Midbrain (tissue), 1 donor: ENCODE data around the gene PRMT7.

Experiments
- DNase-seq: peaks from one replicate; lab custom pipeline; 2025; lab: John Stamatoyannopoulos, UW

The PRMT7 gene

GRCh38 chr16:68310774-68311511, at the start of gene PRMT7, which contains the start of gene SLC7A6OS:
Gene PRMT7 (plus strand): TSS chr16:68311019. CDS start chr16:68315980, 4,961 bp downstream.
Gene SLC7A6OS (minus strand): TSS chr16:68310946. CDS start chr16:68310926, 20 bp downstream.
- peak; percentile 95 for DNase-seq

DNA sequence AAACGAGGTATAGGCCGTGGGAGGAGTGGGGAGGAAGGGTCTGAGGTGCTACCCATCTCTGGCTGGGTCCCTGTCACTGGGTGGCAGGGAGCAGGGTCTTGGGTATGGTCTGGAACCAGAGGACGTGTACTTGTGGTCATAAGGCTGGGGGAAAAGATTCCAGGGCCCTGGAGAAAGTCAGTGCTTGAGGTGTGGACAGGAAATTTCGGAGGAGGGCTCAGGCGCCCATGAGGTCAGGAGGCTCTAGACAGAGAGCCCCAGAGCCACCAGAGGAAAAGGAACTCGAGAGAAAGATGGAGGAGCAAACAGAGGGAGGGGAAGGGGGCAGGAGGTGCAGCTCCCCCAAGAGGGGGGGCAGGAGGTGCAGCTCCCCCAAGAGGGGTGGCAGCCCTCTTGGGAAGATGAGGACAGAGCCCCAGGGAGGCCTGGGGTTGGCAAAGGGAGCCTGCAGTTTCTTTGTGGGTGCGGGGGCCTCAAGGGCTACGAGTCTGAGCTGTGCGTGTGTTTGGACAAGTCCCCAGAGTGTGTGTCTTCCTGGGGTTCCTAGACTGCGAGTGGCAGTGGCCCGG, 47.2 kb upstream of the PRMT7 start:
- DNase-seq: no peak

- DNase-seq: peak; percentile 46
These were observed 46.4 kb upstream of the PRMT7 start, which contains the start of gene SLC7A6 for GRCh38 chr16:68264128-68265077. Gene SLC7A6 (plus strand): TSS chr16:68264526. CDS start chr16:68274727, 10,201 bp downstream.

- DNase-seq: no peak
These were observed 45.5 kb upstream of the PRMT7 start for GRCh38 chr16:68265078-68265920.

DNA sequence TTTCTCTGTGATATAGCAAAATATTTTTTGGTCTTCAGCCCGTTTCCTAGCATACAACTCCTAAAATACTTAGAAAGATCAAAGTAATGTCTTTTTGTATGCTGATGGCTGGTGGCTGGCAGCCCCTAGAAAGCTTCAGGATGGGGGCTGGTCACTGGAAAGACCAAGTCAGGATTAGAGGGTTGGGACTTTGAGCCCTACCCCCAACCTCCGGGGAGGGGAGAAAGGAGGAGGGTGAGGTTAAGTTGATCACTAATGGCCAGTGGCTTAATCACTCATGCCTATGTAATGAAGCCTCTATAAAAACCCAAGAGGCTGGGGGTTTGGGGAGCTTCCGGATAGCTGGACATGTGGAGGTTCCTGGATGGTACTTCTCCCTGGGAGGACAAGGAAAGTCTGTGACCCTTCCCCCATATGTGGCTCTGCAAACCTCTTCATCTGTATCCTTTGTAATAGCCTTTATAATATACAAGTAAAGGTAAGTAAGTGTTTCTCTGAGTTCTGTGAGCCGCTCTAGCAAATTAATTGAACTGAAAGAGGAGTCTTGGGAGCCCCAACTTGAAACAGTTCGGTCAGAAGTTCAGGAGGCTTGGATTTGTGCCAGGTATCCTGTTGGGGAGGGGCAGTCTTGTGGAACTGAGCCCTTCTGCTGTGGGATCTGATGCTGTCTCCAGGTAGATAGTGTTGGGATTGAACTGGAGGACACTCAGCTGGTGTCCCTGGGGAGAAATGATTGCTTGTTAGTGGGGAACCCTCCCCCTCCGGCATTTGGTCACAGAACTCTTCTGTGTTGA, 43.0 kb upstream of the PRMT7 start:
- DNase-seq: no peak

- no peak for DNase-seq
These were observed 41.0 kb upstream of the PRMT7 start for GRCh38 chr16:68269793-68270192.

DNA sequence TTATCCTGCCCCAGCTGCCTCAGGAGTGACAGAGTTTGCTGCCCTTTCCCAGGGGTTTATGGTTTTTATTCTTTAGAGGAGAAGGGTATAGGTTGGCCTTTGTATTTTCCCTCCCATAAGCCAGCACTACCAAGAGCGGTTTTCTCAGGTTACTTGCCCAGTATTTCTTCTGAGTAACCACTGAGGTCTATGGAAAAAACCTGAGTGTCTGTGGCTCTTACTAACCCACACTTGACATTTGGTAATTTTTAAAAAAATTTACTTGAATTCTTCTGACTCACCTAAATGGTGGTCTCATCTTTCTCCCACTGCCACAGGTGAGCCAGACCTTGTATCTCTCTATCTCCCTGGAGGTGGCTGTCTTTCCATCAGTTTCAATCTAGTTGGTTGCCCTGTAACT, 40.5 kb upstream of the PRMT7 start:
- DNase-seq: no peak

DNA sequence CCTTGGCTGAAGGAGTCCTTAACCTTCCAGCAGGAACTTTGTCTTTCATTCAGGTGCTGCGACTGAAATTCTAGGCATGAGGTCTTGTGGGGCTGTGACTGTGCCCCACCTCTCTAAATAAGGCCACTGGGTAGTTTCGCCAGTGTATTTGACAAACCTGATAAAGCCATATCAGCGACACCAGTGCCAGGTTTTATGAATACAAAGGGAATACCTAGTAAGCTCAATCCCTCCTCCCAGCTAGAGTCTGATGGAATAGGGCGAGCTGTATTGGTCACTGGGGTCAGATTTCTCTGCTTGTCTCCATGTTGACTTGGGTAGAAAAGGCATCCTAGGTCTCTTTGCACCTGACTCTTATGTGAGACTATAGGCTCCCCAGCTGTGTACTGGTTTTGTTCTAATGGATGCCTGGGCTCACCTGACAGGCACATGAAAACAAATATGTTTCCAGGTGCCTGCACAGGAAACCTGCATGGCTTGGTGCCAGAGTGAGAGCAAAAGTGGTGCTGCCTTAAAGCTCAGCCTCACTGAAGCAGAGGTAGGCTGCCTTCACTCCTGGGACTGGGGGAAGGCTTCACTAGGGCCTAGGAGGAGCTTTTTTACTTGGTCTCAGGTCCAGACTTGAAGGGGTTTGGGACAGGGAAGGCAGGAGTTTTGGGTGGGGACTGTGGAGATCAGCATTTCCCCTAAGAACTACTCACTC, 38.2 kb upstream of the PRMT7 start:
- no peak for DNase-seq

- no peak for DNase-seq
These were observed 37.4 kb upstream of the PRMT7 start for GRCh38 chr16:68273459-68273858.

DNA sequence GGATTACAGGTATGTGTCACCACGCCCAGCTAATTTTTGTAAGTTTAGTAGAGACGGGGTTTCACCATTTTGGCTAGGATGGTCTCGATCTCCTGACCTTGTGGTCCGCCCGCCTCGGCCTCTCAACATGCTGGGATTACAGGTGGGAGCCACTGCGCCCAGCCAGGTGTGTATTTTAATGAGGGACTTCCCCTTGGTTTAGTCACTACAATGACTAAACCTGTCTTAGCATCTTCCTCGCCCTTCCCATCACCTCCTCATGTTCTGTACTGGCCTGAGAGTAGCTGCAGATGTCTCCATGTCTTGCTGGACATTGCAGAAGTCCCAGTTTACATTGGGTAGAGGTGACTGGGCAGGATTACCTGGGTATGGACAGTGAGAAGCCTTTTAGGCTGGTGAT, 36.9 kb upstream of the PRMT7 start:
- no peak for DNase-seq

GRCh38 chr16:68274441-68274840, 36.4 kb upstream of the PRMT7 start:
- DNase-seq: no peak

GRCh38 chr16:68275611-68276191, 35.1 kb upstream of the PRMT7 start:
- DNase-seq: no peak

DNA sequence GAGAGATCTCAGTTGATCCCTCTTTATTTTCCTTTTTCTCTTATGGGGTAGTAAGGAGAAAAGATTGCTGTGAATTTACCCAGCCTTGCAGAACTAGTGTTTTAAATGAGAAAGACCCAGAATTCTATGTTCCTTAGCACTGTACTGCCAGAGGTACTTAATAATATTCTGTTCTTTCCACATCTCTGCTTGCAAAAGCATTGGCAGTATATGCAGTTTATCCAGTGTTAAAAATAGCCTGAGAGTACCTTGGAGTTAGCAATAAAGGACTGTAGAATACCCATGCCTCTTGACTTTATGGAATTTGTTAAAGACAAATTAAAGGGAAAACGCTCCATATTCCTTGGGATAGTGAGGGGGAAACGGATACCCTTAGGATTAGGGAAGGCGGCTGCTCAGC, 34.6 kb upstream of the PRMT7 start:
- DNase-seq: no peak

GRCh38 chr16:68279726-68280558, 30.9 kb upstream of the PRMT7 start:
- no peak for DNase-seq

DNA sequence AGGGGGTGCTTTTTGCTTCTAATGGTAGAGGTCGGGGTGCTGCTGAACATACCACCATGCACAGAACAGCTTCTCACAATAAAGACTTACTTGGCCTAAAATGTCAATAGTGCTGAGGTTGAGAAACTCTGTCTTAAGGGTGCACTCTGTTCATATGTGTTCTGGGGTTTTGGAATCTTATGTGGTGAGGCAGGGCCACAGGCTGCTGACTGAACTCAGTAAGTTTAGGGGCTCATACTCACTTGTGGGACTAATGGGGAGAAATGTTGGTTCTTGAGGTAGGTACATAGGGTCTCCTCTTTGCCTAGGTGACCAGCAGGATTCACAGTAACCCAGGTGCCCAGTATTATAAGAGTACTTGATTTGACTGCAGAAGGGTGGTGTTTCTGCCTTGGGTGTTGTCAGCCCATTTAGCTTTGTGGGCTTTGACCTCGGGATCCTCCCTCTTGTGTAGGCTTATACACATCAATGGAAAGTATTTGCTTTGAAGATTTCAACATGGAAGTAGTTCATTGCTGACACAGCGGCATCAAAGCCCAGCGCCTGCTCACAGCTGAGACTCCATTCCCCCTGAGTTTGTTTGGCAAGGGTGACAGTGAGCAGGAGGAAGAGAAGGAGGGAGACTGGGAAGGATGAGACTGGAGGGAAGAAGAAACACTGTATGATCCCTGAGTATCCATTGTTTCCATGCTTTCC, 29.3 kb upstream of the PRMT7 start:
- no peak for DNase-seq

DNA sequence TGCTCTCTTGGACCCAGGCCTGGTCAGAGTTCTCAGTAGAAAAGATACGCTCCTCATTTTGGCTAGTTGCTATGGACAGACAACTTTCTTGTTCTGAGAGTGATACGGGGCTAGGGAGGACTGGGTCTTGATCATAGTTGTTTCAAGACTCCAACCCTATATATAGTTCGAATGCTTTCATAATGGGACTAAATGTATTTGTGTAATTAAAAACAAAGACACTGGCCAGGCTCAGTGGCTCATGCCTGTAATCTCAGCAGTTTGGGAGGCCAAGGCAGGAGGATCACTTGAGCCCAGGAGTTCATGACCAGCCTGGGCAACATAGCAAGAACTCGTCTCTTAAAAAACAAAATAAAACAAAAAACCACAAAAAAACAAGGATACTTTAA, 28.8 kb upstream of the PRMT7 start:
- no peak for DNase-seq

- DNase-seq: no peak
These were observed 27.5 kb upstream of the PRMT7 start for GRCh38 chr16:68283346-68283745.
